HG02623 (cell line): Measurements from ENCODE around the gene PPARA.

Source experiments
- ATAC-seq: cut with Tn5 transposase; IDR thresholded peaks from one replicate; pipeline ENCODE4 v1.9.1; 2021; ENCODE audit warnings: moderate library complexity; ENCODE audit not compliant: unreplicated experiment

PPARA gene

DNA sequence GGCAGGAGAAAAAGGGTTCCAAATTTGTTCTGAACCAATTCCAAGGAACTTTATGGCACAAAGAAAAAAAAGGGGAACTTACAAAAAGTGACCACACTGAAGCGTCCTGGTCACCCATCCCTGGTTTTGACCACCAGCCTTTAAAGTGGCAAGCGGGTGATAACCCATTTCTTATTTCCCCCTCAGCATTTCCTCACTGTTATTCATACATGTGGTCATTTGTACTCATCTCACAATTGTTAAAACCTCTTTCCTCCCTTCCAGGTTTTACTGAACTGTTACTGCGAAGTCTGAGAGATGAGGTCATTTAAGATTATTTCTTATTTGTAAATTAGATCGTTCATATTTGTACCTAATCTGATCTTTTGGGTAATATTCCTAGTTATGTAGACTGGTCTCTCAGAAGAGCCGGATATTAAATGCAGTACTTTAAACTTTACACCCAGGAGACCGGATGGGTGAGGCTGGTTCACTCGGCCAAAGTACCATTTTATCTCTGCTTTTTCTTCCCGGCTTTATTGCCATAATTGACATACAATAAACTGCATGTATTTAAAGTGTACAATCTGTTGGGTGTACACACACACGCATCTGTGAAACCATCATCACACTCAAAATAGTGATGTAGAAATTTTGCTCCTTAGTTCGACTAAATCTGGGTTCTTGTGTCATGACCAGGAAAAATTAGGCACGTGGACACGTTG, 52.7 kb downstream of the PPARA start:
- no peak for ATAC-seq

DNA sequence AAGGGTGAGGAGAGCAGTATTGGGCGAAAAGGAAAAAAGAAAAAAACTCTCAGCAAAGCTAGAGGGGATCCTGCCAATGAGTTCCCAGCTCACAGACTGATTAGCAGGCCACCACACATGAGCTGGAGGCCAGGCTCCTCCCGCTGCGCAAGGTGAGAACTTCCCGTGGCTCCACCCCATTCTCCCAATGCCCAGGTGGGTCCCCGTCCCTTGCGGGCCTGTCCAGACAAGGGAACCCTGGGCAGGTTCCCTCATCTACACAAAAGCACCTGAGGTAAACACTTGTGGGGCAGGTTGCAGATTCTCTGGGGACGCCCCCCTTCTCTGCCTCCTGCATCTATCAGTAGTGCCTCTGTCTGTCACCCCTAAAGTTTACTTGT, 53.3 kb downstream of the PPARA start:
- no peak for ATAC-seq

DNA sequence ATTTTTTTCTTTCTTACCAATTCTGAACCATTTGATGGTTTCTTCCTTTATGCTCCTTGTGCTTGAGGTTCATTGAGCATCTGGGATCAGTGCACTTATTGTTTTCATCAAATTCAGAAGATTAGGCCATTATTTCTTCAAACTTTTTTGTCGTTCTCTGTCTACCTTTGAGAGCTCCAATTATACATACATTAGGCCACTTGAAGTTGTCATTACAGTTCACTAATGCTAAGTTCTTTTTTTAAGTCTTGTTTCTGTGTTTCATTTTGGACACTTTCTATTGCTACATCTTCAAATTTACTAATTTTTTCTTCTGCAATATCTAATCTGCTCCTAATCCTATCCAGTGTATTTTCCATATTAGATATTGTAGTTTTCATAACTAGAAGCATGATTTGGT, 58.9 kb downstream of the PPARA start:
- ATAC-seq = no peak

DNA sequence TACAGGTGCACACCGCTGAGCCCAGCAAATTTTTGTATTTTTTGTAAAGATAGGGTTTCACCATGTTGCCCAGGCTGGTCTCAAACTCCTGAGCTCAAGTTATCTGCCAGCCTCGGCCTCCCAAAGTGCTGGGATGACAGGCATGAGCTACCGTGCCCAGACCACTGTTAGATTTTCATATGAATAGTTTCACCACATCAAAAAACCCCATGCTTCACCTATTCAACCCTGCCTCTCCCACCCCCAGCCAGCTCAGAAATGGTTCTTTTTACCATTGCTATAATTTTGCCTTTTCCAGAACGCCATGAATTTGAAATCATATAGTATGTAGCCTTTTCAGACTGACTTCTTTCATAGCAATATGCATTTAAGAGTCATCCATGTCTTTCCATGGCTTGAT, 61.9 kb downstream of the PPARA start:
- ATAC-seq = no peak

DNA sequence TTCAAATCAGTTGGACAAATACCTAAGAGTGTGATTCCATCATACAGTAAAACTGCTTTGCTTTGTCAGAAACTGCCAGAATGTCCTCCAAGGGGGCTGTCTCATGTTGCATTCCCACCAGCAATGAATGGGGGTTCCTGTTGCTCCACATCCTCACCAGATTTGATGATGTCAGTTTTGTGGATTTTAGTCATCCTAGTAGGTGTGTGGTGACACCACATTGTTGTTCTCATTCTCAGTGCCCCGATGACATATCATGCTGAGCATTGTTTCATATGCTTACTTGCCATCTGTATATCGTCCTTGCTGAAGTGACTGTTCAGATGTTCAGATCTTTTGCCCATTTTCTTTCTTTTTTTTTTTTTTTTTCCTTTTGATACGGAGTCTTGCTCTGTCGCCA, 62.7 kb downstream of the PPARA start:
- no peak for ATAC-seq

DNA sequence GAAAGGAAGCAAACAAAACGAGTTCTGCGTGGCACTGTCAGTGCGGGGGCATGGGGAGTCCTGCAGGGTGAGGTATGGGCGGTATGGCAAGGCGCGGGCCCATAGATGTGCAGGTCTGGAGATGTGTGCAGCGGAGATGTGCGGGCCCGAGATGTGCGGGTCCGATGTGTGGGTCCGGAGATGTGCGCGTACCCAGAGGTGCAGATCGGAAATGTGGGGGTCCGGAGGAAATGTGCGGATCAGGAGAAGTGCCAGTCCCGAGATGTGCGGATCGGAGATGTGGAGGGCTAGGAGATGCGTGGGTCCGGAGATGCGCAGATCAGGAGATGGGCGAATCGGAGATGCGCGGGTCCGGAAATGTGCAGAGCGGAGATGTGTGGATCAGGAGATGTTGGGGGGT, 63.8 kb downstream of the PPARA start:
- ATAC-seq = no peak

DNA sequence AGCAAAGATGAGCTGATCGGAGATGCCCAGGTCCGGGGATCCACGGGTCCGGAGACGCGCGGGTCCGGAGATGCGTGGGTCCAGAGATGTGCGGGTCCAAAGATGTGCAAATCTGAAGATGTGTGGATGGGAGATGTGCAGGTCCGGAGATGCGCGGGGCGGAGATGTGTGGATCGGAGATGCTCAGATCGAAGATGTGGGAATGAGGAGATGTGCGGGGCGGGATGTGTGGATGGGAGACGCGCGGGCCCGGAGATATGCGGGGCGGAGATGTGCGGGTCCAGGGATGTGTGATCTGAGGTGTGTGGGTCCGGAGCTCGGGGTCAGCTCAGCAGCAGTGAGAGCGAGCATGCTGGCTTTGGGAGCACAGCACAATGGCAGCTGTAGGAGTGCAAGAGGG, 64.3 kb downstream of the PPARA start:
- ATAC-seq = no peak

DNA sequence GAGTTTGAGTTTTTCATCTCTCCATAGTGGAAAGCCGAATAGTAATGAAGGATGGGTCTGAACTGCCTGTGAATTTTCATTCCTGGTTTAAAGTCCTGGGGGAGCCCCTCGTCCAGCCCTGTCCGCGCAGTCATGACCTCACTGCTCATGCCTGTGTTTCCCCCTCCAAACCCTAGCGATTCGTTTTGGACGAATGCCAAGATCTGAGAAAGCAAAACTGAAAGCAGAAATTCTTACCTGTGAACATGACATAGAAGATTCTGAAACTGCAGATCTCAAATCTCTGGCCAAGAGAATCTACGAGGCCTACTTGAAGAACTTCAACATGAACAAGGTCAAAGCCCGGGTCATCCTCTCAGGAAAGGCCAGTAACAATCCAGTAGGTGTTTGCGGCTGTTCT, 69.3 kb downstream of the PPARA start:
- ATAC-seq = no peak

DNA sequence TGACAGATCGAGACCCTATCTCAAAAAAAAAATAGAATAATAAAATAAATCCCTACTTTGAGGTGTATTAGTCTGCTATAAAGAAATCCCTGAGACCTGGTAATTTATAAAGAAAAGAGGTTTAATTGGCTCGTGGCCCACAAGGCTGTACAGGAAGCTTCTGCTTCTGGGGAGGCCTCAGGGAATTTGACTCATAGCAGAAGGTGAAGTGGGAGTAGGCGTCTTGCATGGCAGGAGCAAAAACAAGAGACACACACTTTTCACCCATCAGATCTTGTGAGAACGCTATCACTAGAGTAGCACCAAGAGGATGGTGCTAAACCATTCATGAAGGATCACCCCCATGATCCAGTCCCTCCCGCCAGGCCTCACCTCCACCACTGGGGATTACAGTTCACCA, 70.6 kb downstream of the PPARA start:
- ATAC-seq = no peak

DNA sequence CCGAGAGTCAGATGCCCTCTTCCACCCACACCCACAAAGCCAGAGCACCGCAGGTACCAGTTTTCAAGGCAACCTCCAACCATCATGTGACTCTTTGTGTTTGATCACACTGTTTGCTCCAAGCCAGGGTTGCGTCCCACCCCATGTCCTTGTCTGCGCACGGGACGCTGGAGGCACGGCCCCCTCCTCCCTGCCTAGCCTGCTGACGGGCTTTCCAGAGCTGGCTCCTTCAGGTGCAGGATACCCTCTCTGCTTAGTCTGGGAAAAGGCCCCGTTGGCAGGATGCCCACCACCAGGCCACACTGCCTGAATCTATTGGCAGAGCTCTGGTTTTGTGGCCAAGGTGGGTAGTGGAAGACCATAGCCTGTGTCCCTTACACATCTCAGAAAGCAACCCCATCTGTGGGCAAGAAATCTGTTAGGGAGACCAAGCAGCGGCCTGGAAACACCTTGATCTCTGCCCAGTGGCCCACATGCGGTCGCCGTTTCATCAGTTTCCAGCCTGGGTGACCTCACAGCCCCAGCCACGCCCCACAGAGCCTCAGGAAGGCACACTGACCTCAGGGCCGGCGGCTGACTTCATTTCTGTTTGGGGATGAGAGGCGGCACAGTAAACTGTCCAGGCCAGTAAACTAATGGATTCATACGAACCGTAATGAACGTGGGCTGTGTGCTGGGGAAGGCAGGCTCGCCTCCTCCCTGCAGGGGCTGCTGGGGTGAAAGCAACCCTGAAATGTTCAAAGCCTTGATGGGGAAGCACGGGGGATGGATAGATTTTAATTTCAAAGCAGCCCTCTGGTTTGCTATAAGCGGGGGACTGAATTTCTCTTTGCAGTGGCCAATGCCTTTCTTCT, 73.9 kb downstream of the PPARA start:
- no peak for ATAC-seq

DNA sequence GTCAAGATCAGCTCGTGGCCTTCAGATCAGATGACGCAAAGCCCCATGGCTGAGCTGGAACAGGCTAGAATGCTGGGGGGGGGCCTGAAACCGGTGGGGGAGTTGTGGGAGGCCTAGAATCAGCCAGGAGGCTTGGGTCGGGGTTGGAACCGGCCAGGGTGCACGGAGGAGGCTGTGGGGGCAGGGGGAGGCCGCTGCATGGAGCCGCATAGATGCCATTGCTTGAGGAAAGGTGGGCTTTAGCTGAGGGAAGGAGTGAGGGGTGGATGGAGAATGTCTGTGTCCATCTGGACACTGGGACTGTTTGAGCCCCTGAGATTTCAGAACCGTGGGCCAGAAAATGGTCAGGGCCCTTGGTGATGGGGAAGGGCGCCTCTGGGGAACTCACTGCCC, 74.6 kb downstream of the PPARA start:
- no peak for ATAC-seq

DNA sequence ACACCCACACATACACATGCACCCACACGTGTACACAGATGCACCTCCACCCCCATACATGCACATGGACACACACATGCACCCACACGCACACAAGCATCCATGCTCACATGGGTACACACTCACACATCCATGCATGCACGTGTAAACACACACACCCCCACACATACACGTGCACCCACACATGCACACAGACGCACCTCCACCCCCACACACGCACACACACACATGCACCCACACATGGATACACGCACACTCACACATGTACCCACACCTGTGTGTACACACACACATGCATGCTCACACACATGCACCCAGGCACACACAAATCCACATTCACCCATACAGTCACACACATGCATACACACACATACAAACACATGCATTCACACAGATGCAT, 75.3 kb downstream of the PPARA start:
- no peak for ATAC-seq

DNA sequence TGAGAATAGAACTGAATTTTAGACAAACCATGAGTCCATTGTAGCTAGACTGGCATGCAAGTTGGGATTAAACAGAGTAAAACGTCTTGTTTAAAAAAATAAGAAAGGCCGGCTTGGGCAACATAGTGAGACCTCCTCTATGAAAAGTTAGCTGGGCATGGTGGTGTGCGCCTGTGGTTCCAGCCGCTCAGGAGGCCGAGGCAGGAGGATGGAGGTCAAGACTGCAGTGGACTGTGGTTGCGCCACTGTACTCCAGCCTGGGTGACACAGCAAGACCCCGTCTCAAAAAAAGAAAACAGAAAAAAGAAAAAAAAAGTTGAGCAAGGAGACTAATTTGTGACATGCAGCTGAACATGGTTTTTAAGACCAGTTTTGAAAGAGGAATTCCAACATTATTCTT, 76.3 kb downstream of the PPARA start:
- no peak for ATAC-seq

DNA sequence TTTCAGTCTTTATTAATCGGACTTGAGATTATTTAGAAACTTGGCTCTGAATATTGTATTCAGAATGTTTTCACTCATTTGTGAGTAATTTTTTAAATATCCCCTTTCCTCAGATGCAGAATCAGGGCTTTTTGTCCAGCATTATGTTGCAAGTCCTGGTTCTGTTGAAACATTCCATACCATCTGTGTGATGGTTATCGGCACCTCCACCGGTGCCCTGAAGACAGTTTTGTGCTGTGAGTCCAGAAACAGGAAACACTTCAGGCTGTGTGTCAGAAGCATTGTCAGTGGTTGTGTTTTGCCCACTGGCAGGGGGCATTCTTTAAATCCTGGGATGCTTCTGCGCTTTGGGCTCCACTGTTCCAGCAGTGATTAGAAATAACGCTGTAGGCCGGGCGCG, 79.4 kb downstream of the PPARA start:
- ATAC-seq = no peak

DNA sequence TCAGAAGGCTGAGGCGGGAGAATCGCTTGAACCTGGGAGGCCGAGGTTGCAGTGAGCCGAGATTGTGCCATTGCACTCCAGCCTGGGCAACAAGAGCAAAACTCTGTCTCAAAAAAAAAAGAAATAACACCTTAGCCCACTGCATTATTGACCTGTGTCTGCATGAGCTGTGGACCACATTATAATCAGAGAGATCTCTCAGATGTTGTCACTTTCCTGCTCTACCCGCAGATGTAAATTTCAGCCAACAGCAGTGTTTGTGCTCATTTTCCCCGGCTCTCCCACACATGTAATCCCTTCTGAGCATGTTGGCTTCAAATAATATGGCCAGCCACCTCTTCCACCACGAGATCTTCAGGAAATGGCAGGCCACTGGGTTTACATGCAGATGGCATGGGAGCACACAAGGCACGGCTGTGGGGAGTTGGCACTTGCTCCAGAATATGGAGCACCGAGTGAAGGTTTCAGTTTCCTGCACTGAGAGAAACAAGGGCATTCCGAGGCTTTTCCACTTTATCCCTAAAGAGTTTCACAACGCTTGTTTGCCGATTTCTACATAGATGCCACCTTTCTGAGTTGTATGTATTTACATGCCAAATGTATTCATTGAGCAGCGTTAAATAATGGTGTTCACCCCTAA, 80.1 kb downstream of the PPARA start:
- ATAC-seq = no peak

DNA sequence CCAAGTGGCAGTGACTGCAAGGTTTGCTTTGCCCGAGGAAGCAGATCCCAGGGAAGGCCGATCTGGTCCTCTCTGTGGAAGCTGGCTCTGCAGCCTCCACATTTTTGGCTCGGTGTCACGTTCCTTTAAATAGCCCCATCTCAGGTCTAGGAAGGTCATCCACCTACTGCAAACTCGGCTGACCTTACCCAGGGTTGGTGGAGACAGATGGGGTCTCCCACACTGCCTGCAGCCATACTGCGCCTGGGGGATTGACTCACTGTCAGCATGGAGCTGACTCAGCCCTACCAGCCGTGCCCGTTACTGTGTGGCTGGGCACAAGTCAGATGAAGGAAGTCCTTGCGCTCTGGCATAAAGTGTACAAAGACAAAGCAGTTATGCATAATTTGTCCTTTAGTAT, 82.9 kb downstream of the PPARA start:
- ATAC-seq = no peak

DNA sequence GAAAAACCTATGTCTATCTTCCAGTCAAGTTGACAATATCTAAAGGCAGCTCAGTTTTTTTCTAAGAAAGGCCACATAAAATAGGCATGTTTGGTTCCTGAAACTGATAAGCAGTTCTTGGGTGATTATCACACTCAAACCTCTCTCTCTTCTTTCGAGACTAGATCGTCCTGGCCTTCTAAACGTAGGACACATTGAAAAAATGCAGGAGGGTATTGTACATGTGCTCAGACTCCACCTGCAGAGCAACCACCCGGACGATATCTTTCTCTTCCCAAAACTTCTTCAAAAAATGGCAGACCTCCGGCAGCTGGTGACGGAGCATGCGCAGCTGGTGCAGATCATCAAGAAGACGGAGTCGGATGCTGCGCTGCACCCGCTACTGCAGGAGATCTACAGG, 84.6 kb downstream of the PPARA start:
- no peak for ATAC-seq

DNA sequence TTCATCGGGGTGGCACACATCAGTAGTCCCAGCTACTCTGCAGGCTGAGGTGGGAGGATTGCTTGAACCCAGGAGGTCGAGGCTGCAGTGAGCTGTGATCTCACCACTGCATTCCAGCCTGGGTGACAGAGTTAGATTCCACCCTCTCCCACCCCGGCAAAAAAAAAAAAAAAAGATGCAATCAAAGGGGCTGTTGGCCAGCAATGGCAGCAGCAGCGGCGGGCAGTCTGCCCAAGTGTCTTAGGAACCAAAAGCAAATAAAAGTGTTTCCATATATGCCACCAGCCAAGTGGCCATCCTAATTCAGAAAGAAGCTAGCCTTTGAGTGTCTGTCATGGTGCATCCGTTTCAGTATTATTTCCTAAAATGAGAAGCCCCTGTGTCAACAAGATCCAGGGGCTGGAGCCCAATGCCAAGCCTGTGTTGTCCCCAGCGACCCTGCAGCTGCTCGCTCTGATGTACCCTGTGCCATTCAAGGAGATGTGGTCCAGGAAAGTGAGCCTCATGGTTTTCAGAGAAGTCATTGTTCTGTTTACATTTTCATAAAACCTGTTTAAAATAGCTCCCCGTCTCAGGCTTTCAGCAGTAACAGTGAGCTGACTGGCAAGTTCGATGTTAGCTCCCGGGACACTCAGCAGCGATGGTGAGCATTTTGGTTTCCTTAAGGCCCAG, 87.3 kb downstream of the PPARA start:
- ATAC-seq = no peak

DNA sequence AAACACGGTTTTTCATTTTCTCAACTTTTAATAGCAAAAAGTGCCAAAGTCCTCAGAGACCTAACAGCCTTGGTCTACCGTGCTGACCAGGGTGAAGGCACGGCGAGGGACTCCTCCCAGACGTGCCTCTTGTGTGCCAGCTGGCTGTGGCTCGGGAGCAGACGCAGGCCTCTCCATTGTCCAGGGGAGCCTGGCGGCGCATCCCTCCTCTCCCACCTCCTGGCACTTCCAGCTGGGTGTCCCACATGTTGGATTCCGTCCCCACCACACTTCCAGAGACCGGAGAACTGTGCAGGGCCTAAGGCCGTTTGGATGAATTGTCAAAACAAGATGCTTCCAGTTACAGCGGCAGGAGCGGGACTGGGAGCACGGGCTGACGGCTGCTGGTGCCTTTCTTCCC, 88.2 kb downstream of the PPARA start:
- ATAC-seq = no peak

DNA sequence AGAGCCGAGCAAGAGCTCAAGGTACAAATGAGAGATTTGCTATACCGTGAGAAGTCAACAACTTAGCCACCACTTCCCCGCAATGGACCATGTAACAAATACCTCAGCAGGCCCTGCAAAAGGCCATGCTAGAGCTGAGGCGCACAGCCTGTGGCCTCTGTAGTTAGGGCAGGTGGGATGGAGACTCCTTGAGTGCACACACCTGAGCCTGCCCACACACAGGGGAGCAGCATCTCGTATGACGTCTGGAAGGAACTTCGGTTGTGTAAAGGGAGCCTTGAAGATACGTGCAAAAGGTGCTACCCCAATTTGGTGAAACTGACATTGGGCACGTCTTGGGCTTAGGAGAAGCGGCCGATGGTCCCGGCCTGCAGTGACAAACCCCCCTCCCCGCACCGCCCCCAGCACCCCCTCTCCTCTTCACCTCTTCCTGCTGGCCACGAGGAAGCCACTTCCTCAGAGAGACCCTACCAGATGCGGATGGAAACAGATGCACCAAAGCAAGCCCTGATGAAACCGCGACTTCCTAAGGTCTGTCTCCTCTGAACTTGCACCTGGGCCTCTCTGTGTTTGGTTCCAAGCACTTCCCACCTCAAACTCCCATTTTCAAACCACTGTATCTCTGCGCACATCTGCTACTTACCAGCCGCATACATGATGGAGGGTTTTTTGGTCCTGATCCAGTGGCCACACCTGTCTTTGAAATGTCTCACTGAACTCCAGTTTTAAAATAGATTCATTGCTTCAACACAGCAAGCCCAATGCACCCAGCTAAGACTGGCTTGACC, 89.1 kb downstream of the PPARA start:
- no peak for ATAC-seq

DNA sequence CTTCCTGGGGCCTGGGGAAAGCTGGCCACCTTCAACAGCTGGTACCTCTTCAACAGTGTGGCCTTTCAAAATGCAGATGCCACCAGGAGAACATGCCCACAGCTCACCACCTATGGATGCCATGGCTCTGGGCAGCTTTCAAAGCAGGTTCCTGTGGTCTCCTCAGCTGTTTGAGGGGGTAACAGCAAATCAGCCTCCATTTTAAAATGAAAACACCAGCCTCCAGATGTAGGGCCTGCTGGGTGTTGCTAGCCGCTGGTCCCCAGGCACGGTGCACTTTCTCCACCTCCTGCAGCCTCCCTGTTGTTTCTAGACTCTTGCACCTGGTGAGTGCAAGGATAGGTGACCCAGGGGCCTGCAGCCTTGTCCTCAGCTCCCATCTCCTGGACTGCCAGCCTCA, 89.7 kb downstream of the PPARA start:
- ATAC-seq = no peak
